ENCODE measurements around the gene PRTFDC1.

- TF ChIP-seq CTCF (IDR thresholded peaks at IDR 0.05; ENCODE audit: low read length) (no peak), EZH2 (optimal IDR thresholded peaks at IDR 0.05; ENCODE audit: low read depth, low read length) (no peak), EZH2phosphoT487 (IDR thresholded peaks at IDR 0.05; ENCODE audit: low read length) (no peak)
These were observed 64.6 kb downstream of the PRTFDC1 start for GRCh38 chr10:24887855-24888231.
